ENCODE data around the gene CLDN25. TPM values are rescaled to one million over a fixed set of nuclear protein-coding genes. Genes with fewer than 3 reads are reported as not detected.

CLDN25 gene
- total RNA-seq, 2 experiments from 2014 or later = not detected

GRCh38 chr11:113814181-113814580 is 34.6 kb downstream of the CLDN25 start:
- ChIA-PET CTCF (interaction anchor here (1.0 to 1.2 kb wide), 3 partner anchors 9 to 18 kb away, joined by 3 read pairs; no protein-coding TSS in a partner anchor), POLR2A (no interaction called here)
- no peaks in the 10 kb centered on the region for H3K4me1 Mint-ChIP-seq (ENCODE audit: low read depth)
- H3K4me3 Mint-ChIP-seq = no peak overlapping the region
- ATAC-seq (no peak), DNase-seq (no peak)
- no peaks in the 10 kb centered on the region for H3K27me3 Mint-ChIP-seq (ENCODE audit: low read depth)
- H3K9me3 Mint-ChIP-seq (ENCODE audit: insufficient read depth) = no peaks in the 10 kb centered on the region
- peaks cover 41% of the 10 kb centered on the region for H3K36me3 Mint-ChIP-seq (ENCODE audit: low read depth)
- H3K27ac Mint-ChIP-seq = no peak overlapping the region

GRCh38 chr11:113817162-113817561 is 37.6 kb downstream of the CLDN25 start:
- ATAC-seq (no peak), DNase-seq (no peak)
- Mint-ChIP-seq H3K27me3 (ENCODE audit: low read depth) (no peaks in the 10 kb centered on the region), H3K4me1 (ENCODE audit: low read depth) (no peaks in the 10 kb centered on the region), H3K27ac (no peak overlapping the region), H3K9me3 (ENCODE audit: insufficient read depth) (no peaks in the 10 kb centered on the region), H3K4me3 (no peak overlapping the region), H3K36me3 (ENCODE audit: low read depth) (peaks cover 45% of the 10 kb centered on the region)
- CTCF ChIA-PET = interaction anchor here (1.5 to 2.2 kb wide), 2 partner anchors 20 to 444 kb away, joined by 6 to 8 read pairs; no protein-coding TSS in a partner anchor
- POLR2A ChIA-PET = no interaction called here

- ChIA-PET CTCF (interaction anchor here (1.5 to 2.2 kb wide), 2 partner anchors 21 to 444 kb away, joined by 6 to 8 read pairs; no protein-coding TSS in a partner anchor), POLR2A (no interaction called here)
- no peak for DNase-seq
- H3K9me3 Mint-ChIP-seq (ENCODE audit: insufficient read depth) = no peaks in the 10 kb centered on the region
- no peak overlapping the region for H3K4me3 Mint-ChIP-seq
- peaks cover 43% of the 10 kb centered on the region for H3K36me3 Mint-ChIP-seq (ENCODE audit: low read depth)
- H3K4me1 Mint-ChIP-seq (ENCODE audit: low read depth) = no peaks in the 10 kb centered on the region
- no peak for ATAC-seq
- H3K27ac Mint-ChIP-seq = no peak overlapping the region
- no peaks in the 10 kb centered on the region for H3K27me3 Mint-ChIP-seq (ENCODE audit: low read depth)
Measured at GRCh38 chr11:113817626-113818025, 38.0 kb downstream of the CLDN25 start.

- no peaks in the 10 kb centered on the region for H3K4me1 Mint-ChIP-seq (ENCODE audit: low read depth)
- no peak overlapping the region for H3K27ac Mint-ChIP-seq
- H3K27me3 Mint-ChIP-seq (ENCODE audit: low read depth) = no peaks in the 10 kb centered on the region
- DNase-seq (no peak), ATAC-seq (no peak)
- ChIA-PET POLR2A (no interaction called here), CTCF (no interaction called here)
- H3K36me3 Mint-ChIP-seq (ENCODE audit: low read depth) = peaks cover 46% of the 10 kb centered on the region
- H3K4me3 Mint-ChIP-seq = no peak overlapping the region
- H3K9me3 Mint-ChIP-seq (ENCODE audit: insufficient read depth) = no peaks in the 10 kb centered on the region
Measured at GRCh38 chr11:113818426-113818825, 38.8 kb downstream of the CLDN25 start.

- CTCF ChIA-PET = interaction anchor here (1.3 kb wide), 1 partner anchor 435 kb away, joined by 3 read pairs; no protein-coding TSS in a partner anchor
- H3K4me1 Mint-ChIP-seq (ENCODE audit: low read depth) = no peaks in the 10 kb centered on the region
- H3K9me3 Mint-ChIP-seq (ENCODE audit: insufficient read depth) = no peaks in the 10 kb centered on the region
- H3K27me3 Mint-ChIP-seq (ENCODE audit: low read depth) = no peaks in the 10 kb centered on the region
- H3K36me3 Mint-ChIP-seq (ENCODE audit: low read depth) = peaks cover 45% of the 10 kb centered on the region
- DNase-seq (no peak), ATAC-seq (no peak)
- H3K4me3 Mint-ChIP-seq = no peak overlapping the region
- H3K27ac Mint-ChIP-seq = no peak overlapping the region
- POLR2A ChIA-PET = no interaction called here
Measured at GRCh38 chr11:113827477-113827876, 47.9 kb downstream of the CLDN25 start.

- ChIA-PET POLR2A (no interaction called here), CTCF (interaction anchor here (1.3 kb wide), 1 partner anchor 435 kb away, joined by 3 read pairs; no protein-coding TSS in a partner anchor)
- Mint-ChIP-seq H3K27ac (no peak overlapping the region), H3K4me1 (ENCODE audit: low read depth) (no peaks in the 10 kb centered on the region), H3K9me3 (ENCODE audit: insufficient read depth) (no peaks in the 10 kb centered on the region), H3K4me3 (no peak overlapping the region), H3K36me3 (ENCODE audit: low read depth) (peaks cover 39% of the 10 kb centered on the region), H3K27me3 (ENCODE audit: low read depth) (no peaks in the 10 kb centered on the region)
- no peak for ATAC-seq
- no peak for DNase-seq
Measured at GRCh38 chr11:113828191-113828590, 48.6 kb downstream of the CLDN25 start.

- Mint-ChIP-seq H3K27me3 (ENCODE audit: low read depth) (no peaks in the 10 kb centered on the region), H3K27ac (no peak overlapping the region), H3K9me3 (ENCODE audit: insufficient read depth) (no peaks in the 10 kb centered on the region), H3K36me3 (ENCODE audit: low read depth) (peaks cover 34% of the 10 kb centered on the region), H3K4me1 (ENCODE audit: low read depth) (no peaks in the 10 kb centered on the region), H3K4me3 (no peak overlapping the region)
- ChIA-PET CTCF (interaction anchor here (0.9 kb wide), 1 partner anchor 23 kb away, joined by 3 read pairs; no protein-coding TSS in a partner anchor), POLR2A (no interaction called here)
- no peak for DNase-seq
- ATAC-seq = no peak
Measured at GRCh38 chr11:113829751-113830150, 50.2 kb downstream of the CLDN25 start.

Other genes starting within 250 kb of the CLDN25 start
- under 1 TPM; 0.31 to 0.71 TPM for gene TMPRSS5, start 73.5 kb upstream of the CLDN25 start, total RNA-seq
- gene ZW10, start 6.1 kb upstream of the CLDN25 start, total RNA-seq = 10 to 100 TPM; 21.0 to 21.5 TPM
- 10 to 100 TPM; 46.8 to 53.0 TPM for gene USP28, start 95.8 kb downstream of the CLDN25 start, total RNA-seq
- gene HTR3B, start 125.0 kb downstream of the CLDN25 start, total RNA-seq = not detected
- not detected for gene HTR3A, start 195.3 kb downstream of the CLDN25 start, total RNA-seq